Left forelimb (tissue), 1 donor: ENCODE measurements around the gene SGK1.

Source experiments
- DNase-seq: peaks from one replicate; pipeline ENCODE4 v3.0.0-alpha.2; 2018; ENCODE audit warnings: low spot score

SGK1 gene

GRCh38 chr6:134169871-134170486 is 147.9 kb downstream of the SGK1 start:
- no peak for DNase-seq

- no peak for DNase-seq
Observed at GRCh38 chr6:134168590-134169208, 149.2 kb downstream of the SGK1 start.

DNA sequence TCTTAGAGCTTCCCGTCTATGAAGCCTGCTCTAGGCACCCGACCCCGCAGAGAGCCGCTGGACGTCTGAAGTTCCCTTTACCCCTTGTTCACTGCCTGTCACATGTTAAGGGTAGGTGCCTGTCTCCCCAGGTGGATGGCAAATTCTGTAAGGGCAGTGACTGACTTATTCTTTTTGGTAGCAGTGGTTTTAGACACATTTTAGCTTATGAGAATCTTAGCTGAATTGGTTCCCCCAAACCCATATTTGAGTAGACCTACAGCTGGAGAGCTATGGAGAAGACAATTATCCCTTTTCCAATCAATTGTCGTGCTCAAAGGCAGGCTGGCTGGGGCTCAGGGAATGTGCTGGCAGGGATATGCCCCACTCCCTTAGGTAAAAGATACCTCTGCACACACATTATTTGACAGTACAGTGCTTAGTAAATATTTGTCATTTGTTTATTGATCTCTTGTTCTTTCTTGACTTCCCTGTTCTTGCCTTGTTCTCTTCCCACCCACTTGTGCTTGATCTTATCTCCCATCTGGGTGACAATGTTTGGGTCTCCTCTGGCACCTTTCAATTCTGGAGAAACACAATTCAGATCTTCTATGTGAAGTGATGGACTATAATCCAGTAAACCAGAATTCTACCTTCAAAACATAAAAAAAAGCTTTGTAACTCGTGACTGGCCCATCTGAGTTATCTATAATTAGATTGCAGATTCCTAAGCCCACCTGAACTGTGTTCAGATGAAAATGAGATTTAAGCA is 151.2 kb downstream of the SGK1 start:
- no peak for DNase-seq

DNA sequence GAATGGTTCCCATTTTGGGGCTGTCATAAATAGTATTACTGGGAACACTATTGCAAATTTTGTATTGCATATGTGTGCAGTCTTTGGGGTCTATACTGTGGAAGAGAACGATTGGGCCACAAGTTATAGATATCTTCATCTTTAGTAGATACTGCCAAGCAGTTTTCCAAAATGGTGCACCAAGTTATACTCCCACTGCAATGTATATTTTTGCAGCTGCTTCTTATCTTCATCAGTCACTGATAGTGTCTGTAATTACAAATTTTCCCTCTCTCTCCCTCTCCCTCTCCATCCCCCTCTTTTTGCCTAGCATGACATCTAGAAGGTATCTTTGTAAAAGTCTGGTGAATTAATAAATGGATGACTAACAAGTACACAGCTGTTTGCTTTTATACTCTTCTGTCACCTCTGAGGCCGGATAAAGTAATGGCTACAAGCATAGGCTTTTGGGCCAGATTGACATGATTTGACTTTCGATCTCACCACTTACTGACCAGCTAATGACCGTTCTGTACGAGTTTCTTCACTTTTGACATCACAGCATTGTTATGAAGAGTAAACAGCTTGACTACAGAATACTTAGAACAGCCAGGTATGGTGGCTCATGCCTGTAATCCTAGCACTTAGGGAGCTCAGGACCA is 152.2 kb downstream of the SGK1 start:
- no peak for DNase-seq

DNA sequence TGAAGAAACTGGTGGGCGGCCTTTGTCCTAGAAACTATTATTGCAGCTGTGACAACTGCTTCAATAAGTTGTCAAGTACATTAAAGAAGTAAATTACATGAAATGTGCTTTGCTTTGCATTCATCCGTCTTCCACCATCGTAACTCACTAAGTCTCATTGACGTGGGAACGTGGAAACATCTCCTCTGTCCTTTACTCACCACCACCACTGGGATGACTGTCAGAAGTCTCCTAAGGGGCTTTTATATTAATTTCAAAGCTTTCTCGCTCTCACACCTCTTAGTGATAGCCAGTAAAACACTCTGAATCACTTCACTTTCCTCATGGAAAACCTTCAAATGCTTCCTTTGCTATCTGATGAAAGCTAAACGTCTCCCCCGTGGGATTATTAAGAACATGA is 153.6 kb downstream of the SGK1 start:
- no peak for DNase-seq

GRCh38 chr6:134162932-134163331 is 155.0 kb downstream of the SGK1 start:
- no peak for DNase-seq

- DNase-seq = no peak
Observed at GRCh38 chr6:134161041-134161440, 156.9 kb downstream of the SGK1 start.

- DNase-seq = no peak
Observed at GRCh38 chr6:134152767-134153485, 165.0 kb downstream of the SGK1 start.

DNA sequence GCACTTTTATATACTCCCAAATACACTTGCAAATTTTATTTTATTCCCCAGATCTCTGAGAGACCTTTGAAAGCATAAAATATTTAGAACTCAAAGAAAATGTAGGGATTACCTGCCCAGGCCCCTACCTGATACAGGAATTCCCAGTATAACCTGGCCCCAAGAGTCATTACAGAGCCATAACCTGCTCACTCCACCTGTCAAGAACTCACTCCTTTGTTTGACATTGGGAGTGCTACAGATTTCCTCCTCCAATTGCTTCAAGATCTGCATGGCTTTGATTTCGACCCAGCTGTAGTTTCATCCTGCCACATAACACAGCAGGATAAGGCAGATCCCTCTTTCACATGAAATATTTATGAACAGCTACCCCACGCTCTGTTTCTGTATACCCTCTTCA is 169.3 kb downstream of the SGK1 start:
- no peak for DNase-seq

GRCh38 chr6:134147034-134147533 is 170.8 kb downstream of the SGK1 start:
- no peak for DNase-seq

- DNase-seq = no peak
Observed at GRCh38 chr6:134146268-134147033, 171.5 kb downstream of the SGK1 start.

DNA sequence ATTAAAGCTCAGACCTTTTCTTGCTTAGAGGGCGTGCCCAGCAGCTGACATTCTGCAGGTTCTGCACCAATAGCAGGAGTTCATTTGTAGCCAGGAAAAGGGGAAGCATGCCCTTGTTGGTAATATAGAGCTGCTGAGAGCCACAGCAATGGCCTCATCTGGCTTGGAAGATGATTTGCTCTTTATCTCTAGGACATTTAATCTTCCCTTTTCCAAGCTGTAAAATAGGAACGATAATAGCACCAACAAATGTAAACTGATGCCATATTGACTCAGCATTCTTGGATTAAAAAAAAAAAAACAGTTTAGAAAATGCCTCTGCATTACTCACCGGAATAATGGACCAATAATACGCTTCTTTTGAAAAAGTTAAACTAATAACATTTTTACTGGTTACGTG is 172.1 kb downstream of the SGK1 start:
- no peak for DNase-seq

DNA sequence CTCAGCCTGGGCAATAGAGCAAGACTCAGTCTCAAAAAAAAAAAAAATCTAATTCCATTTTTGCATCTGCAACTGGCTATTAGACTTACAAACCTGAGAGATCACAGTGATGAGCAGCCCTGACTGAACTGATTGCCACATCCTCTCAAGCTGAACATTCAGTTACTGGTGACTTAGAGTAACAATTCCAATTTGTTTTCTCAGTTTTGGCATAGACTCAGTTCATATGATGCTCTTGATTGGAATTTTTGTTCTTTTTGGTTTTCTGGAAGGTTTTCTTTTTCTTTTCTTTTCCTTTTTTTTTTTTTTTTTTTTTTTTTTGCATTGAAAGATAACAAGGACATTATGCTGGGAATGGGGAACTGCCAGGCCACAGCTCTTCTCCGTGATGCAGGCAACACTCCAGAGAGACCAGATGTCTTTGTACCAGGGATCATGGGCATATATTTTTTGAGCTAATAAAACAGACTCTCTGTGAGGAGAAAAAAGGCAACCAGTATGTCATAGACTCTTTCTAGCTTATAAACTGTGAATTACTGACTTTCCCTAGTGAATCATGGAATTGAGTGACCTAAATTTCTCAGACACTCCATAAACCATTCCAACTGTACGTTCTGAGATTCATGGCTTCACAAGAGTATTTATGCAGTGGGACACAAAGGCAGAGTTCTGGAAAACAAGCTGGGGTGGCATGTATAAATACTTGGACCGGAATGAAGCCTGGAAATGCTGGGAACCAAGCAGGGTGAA is 179.5 kb downstream of the SGK1 start:
- no peak for DNase-seq

DNA sequence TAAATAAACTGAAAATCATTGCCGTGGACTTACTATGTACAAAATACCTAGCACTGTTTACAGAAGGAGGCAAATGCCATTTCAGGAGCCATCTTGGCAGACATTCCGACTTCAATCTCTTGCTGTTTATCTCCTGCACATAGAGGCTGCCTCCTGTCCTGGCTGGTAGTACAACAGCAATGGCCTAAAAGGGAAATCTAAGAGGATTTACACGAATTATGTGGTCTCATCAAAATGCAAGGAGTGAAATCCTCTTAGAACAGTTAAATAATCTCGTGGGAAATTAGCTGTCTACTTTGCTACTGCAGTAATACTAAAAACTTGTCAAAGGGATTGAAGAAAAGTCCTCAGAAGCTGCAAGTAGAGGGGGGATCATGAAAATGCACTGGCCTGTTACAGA is 183.3 kb downstream of the SGK1 start:
- DNase-seq = no peak

GRCh38 chr6:134132494-134133141 is 185.3 kb downstream of the SGK1 start:
- no peak for DNase-seq

GRCh38 chr6:134131530-134132139 is 186.3 kb downstream of the SGK1 start:
- no peak for DNase-seq

- no peak for DNase-seq
Observed at GRCh38 chr6:134128146-134128545, 189.8 kb downstream of the SGK1 start.

DNA sequence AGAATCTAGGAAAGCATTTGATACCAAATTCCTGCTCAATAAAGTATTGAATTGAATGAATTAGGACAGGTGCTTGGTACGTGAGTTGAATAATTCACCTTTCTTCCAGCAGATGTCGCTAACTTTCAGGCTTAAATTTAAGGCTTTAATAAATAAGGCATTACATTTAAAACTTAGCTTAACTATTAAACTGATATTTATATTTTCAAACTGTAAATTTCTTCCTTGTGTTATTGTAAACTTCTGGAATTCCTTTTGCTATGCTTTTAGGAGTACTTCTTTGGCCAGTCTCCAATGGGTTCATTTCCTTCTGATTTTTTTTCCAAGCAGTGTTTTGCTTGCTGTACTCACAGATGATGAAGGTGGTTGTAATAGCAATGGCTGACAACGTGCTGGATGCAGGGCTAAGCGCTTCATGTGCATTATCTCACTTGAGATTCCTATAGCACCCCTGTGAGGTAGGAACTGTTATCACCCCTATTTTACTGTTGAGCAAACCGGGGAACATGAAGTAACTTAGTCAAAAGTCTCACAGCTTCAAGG is 194.2 kb downstream of the SGK1 start:
- DNase-seq = no peak

DNA sequence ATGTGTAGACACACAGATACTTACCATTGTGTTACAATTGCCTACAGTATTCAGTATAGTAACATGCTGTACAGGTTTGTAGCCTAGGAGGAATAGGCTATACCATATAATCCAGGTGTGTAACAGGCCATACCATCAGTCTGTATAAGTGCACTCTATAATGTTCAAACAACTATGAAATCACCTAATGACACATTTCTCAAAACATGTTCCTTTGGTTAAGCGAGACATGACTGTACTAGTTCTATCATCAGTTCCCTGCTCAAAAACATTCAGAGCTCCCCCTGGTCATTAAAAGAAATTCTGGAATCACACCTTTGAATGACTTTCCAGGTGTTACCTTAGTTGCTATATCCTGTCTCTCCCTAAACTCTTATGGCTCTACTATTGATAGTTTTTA is 195.1 kb downstream of the SGK1 start:
- no peak for DNase-seq
